HepG2 (cell line): ENCODE measurements around the gene TOM1L2. TPM values are rescaled to one million over a fixed set of nuclear protein-coding genes. Genes with fewer than 3 reads are reported as not detected.

Experiments used
- AKNA ChIP-seq: sonication (generic); formaldehyde crosslinking; IDR thresholded peaks from 2 replicates; pipeline ENCODE4 v1.4.0; 2020; ENCODE audit warnings: missing genetic modification reagents, borderline replicate concordance
- ATF2 ChIP-seq: sonication (generic); formaldehyde crosslinking; IDR thresholded peaks from 2 replicates; pipeline ENCODE4 v1.4.0; 2020; ENCODE audit warnings: missing genetic modification reagents
- ATM ChIP-seq: fragments of 450-650 bp; IDR thresholded peaks from 2 replicates; pipeline ENCODE4 v1.7.1; 2017; ENCODE audit warnings: mild to moderate bottlenecking, borderline replicate concordance
- CREBL2 ChIP-seq: sonication (generic); formaldehyde crosslinking; IDR thresholded peaks from 2 replicates; pipeline ENCODE4 v1.8.1; 2023; ENCODE audit warnings: missing genetic modification reagents, mild to moderate bottlenecking, borderline replicate concordance
- EEA1 ChIP-seq: sonication (generic); formaldehyde crosslinking; IDR thresholded peaks from 2 replicates; pipeline ENCODE4 v1.5.1; 2020; ENCODE audit warnings: mild to moderate bottlenecking, missing genetic modification reagents, borderline replicate concordance
- GLI4 ChIP-seq: sonication (generic); formaldehyde crosslinking; IDR thresholded peaks from 2 replicates; pipeline ENCODE4 v1.5.1; 2020; ENCODE audit warnings: missing genetic modification reagents, mild to moderate bottlenecking, moderate library complexity, borderline replicate concordance
- KDM5A ChIP-seq: fragments of 200-600 bp; sonication (generic); IDR thresholded peaks from 2 replicates; pipeline ENCODE4 v1.7.0; 2018; ENCODE audit warnings: antibody characterized with exemption, mild to moderate bottlenecking, low read length, borderline replicate concordance
- NCOR1 ChIP-seq: fragments of 200-600 bp; sonication (generic); IDR thresholded peaks from 2 replicates; pipeline ENCODE4 v1.7.0; 2017; ENCODE audit warnings: antibody characterized with exemption, low read length, borderline replicate concordance
- RAD51 ChIP-seq: fragments of 450-650 bp; IDR thresholded peaks from 2 replicates; pipeline ENCODE4 v1.6.1; 2016; ENCODE audit warnings: borderline replicate concordance
- RBFOX2 ChIP-seq: fragments of 200-400 bp; formaldehyde crosslinking; IDR thresholded peaks from 2 replicates; pipeline ENCODE4 v1.6.1; 2017; ENCODE audit warnings: low read depth, mild to moderate bottlenecking, low read length
- RFX3 ChIP-seq: IDR thresholded peaks from 2 replicates; pipeline ENCODE4 v1.6.1; 2016; ENCODE audit warnings: missing biosample characterization, missing genetic modification reagents
- RNF2 ChIP-seq: fragments of 450-650 bp; conservative IDR thresholded peaks from 2 replicates; pipeline ENCODE4 v1.6.1; 2016; ENCODE audit warnings: low read depth
- SP2 ChIP-seq: sonication (generic); formaldehyde crosslinking; IDR thresholded peaks from 2 replicates; pipeline ENCODE4 v1.5.1; 2020; ENCODE audit warnings: mild to moderate bottlenecking, missing genetic modification reagents
- TRAFD1 ChIP-seq: sonication (generic); formaldehyde crosslinking; IDR thresholded peaks from 2 replicates; pipeline ENCODE4 v1.5.1; 2020; ENCODE audit warnings: missing genetic modification reagents, mild to moderate bottlenecking, borderline replicate concordance
- ZNF143 ChIP-seq: sonication (generic); formaldehyde crosslinking; IDR thresholded peaks from 2 replicates; pipeline ENCODE4 v1.4.0; 2020; ENCODE audit warnings: missing genetic modification reagents
- ZNF17 ChIP-seq: sonication (generic); formaldehyde crosslinking; IDR thresholded peaks from 2 replicates; pipeline ENCODE4 v1.5.0; 2020; ENCODE audit warnings: mild to moderate bottlenecking, missing genetic modification reagents
- ZNF382 ChIP-seq: sonication (generic); formaldehyde crosslinking; IDR thresholded peaks from 2 replicates; pipeline ENCODE4 v1.5.0; 2020; ENCODE audit warnings: missing genetic modification reagents, mild to moderate bottlenecking, borderline replicate concordance
- ZNF549 ChIP-seq: sonication (generic); formaldehyde crosslinking; IDR thresholded peaks from 2 replicates; pipeline ENCODE4 v1.5.0; 2020; ENCODE audit warnings: missing genetic modification reagents
- ZNF605 ChIP-seq: sonication (generic); formaldehyde crosslinking; IDR thresholded peaks from 2 replicates; pipeline ENCODE4 v1.8.0; 2022; ENCODE audit warnings: mild to moderate bottlenecking, missing genetic modification reagents
- ZNF607 ChIP-seq: sonication (generic); formaldehyde crosslinking; IDR thresholded peaks from 2 replicates; pipeline ENCODE4 v1.5.1; 2020; ENCODE audit warnings: missing genetic modification reagents, mild to moderate bottlenecking, borderline replicate concordance
- ZNF75D ChIP-seq: sonication (generic); formaldehyde crosslinking; IDR thresholded peaks from 2 replicates; pipeline ENCODE4 v1.8.1; 2023; ENCODE audit warnings: missing genetic modification reagents, mild to moderate bottlenecking, borderline replicate concordance
- polyA plus RNA-seq, 8 experiments: library from polyadenylated mRNA; depleted of rRNA in 3 of 8; stranded (reverse) in 7 of 8; unstranded in 1 of 8; fragments of >200 nt; fragmentation: Illumina TruSeq in 4 of 8; extraction: Trizol in 4 of 8; gene quantifications; 2 replicates each; pipeline versions ENCODE4 v1.2.1 to v1.2.3, GENCODE V29; 2011 to 2016; ENCODE audit warnings: low read depth in 4 of 8, missing spikeins in 1 of 8, mixed read lengths in 1 of 8; ENCODE audit not compliant: insufficient read depth in 1 of 8
- total RNA-seq, 5 experiments: library from RNA; depleted of rRNA; stranded (reverse); fragments of >200 nt; fragmentation: Illumina TruSeq; extraction: Trizol; gene quantifications; 2 replicates each; pipeline ENCODE4 v1.2.3, GENCODE V29; 2016; ENCODE audit warnings: low read depth in 1 of 5

Gene TOM1L2
- total and polyA plus RNA-seq, 2 of the 13 experiments (the other 11 are each of a cell fraction or from before 2014, with no cell fraction given), result 4.7 to 7.4 TPM

GRCh38 chr17:17839791-17840707, 132.2 kb downstream of the TOM1L2 start (continued):
- no peak for TF ChIP-seq AKNA (CRISPR knock-in tag)
- TF ChIP-seq NCOR1, result peak; percentile 38; the same call in 1 of the 2 replicates
- no peak for TF ChIP-seq KDM5A
- TF ChIP-seq EEA1 (CRISPR knock-in tag), result no peak; the same call in 1 of the 2 replicates
- no peak for TF ChIP-seq ZNF549 (CRISPR knock-in tag)
- TF ChIP-seq GLI4 (CRISPR knock-in tag), result no peak
- TF ChIP-seq ZNF605, result no peak
- no peak for TF ChIP-seq ZNF382 (CRISPR knock-in tag)
- no peak; the same call in 1 of the 2 replicates for TF ChIP-seq ZNF607 (CRISPR knock-in tag)
- TF ChIP-seq ZNF17 (CRISPR knock-in tag), result no peak
- TF ChIP-seq ZNF143 (CRISPR knock-in tag), result no peak
- no peak for TF ChIP-seq ATF2 (CRISPR knock-in tag)
- TF ChIP-seq RAD51, result no peak; the same call in 1 of the 2 replicates
- TF ChIP-seq SP2 (CRISPR knock-in tag), result peak; percentile 58
- no peak for TF ChIP-seq RFX3
- TF ChIP-seq TRAFD1 (CRISPR knock-in tag), result no peak; the same call in 1 of the 2 replicates
- no peak for TF ChIP-seq ATM
- TF ChIP-seq CREBL2 (CRISPR knock-in tag), result no peak
- no peak for TF ChIP-seq ZNF75D (CRISPR knock-in tag)
- TF ChIP-seq RBFOX2, result peak; percentile 97
- no peak for TF ChIP-seq RNF2
